C1 segment of cervical spinal cord (tissue), 14 donors: ENCODE results near the gene AGAP1.

Source experiments
- DNase-seq, 14 donors: peaks; one replicate each; lab custom pipeline; 2025; lab: John Stamatoyannopoulos, UW

AGAP1 gene

DNA sequence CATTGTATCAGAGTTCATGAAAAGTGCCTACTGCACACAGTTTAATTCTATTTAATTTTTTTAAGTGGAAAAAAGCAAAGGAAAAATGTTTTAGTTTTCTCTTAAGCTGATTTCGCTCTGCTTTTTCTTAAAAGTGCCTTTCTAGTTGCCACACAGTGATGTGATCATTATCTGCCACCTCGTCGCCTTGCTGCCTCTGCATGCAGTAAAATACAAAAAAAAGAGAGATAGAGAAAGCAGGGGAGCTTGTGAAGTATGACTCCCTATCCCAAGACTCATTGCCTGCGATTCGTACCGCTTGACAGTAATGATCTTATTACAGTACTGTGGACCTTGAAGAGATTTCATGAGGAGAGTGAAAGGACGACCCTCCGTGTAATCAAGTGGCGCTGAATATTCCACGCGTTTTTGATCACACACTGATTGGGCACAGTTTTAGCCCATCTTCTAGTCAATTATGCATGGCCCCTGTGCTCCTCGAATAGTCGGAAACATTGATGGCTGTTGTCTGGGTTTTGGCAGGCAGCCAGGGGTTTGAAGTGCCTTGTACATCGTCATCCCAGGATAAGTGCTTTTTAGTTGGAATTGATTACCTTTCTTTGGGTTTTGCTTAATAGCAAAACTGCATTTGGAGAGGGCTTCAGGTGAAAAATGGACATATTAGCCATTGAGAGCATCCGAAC is 486.1 kb downstream of the AGAP1 start:
- peak in 2 of 14 donors; percentile 7 to 21 for DNase-seq

DNA sequence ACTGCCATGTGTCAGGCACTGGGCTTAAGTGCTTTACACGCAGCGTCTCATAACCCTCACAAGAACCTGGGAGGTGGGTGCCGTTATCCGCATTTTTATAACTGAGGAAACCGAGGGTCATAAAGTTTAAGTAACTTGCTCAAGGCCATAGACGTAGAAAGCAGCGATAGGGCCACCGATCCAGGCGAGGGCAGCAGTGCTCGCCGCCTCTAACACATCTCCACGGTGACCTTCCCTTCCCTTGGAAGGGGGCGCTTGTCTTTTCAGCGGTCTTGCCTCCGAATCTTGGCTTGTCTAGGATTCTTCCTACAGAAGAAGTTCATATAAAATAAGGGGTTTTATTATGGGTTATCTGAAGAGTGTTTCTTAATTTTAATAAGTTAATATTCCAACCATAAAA is 487.8 kb downstream of the AGAP1 start:
- no peak for DNase-seq

DNA sequence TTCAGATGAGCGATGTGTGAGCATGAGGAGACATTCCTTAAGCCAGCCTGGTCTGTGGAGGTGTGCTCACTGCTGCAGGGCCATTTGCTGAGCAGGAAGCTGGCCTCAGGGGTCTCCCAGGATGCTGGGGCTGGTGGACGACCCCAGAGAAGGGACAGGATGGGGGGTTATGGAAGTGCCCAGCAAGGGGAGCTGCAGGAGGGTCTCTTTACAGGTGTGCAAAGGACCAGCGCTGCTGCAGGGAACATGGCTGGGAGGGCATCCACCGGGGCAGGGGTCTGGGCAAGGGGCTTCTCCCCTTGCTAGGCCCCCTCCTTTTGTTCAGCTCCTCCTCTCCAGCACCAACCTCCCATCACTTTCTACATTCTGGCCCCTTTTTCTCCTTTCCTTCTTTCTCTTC is 489.2 kb downstream of the AGAP1 start:
- DNase-seq = no peak

GRCh38 chr2:235984552-235984951 is 490.7 kb downstream of the AGAP1 start:
- DNase-seq = no peak

DNA sequence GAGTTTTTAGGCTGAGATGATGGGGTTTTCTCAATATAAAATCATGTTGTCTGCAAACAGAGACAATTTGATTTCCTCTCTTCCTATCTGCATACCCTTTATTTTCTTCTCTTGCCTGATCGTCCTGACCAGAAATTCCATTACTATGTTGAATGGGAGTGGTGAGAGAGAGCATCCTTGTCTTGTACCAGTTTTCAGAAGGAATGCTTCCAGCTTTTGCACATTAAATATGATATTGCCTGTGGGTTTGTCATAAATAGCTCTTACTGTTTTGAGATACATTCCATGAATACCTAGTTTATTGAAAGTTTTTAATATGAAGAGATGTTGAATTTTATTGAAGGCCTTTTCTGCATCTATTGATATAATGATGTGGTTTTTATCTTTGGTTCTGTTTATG is 492.5 kb downstream of the AGAP1 start:
- no peak for DNase-seq

GRCh38 chr2:235988271-235989015 is 494.6 kb downstream of the AGAP1 start:
- no peak for DNase-seq

DNA sequence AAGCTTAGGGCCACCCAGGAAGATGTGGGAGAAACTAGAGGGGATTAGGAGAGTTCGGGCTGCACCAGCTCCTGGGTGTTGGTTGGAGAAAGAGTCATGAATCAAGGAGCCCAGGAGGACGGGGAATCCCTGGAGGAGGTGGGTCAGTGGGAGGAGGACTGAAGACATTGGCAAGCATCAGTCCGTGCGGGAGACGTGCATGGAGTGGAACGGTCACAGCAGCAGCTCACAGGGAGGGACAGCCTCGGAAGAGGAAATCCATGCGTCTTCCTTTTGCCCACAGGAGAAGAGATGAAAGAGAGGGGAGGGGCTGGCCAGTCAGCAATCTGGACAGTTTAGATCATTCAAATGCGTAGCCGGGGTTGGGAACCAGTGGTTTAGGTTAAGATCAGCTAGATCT is 495.7 kb downstream of the AGAP1 start:
- DNase-seq = no peak

- DNase-seq = no peak
Observed at GRCh38 chr2:235990344-235990743, 496.5 kb downstream of the AGAP1 start.

DNA sequence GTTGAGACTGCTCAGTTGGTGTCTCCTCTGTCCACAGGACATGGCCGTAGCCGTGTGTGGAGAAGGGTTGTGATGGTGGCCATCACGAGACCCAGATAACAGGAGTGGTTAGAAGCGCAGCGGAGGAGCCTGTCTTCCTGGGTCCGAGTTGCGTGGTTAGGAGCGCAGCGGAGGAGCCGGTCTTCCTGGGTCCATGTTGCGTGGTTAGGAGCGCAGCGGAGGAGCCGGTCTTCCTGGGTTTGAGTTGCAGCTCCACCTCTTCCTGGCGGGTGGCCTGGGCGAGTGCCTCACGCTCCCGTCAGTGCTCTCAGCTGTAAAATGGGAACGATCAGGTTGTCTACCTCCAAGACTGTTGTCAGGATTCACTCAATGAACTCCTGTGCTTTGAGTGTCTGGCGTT is 498.2 kb downstream of the AGAP1 start:
- no peak for DNase-seq

DNA sequence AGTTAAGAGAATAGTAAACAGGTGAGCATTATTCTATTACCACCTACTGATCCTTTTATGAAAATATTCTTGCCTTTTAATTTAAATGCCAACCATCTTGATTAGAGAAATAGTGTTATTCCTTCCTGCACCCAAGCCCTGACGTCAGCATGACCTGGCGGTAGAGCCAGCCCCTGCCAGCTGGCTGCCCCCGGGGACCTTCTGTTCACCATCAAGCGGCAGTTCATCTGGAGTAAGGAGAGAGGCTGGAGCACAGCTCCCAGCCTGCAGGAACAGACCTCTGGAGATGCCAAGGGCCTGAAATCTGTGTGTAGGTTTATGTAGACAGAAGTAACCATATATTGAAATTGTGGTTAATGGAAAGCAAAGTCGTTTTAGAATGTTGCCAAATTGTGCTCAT is 502.6 kb downstream of the AGAP1 start:
- no peak for DNase-seq

- DNase-seq = no peak
Observed at GRCh38 chr2:235999011-235999410, 505.2 kb downstream of the AGAP1 start.

DNA sequence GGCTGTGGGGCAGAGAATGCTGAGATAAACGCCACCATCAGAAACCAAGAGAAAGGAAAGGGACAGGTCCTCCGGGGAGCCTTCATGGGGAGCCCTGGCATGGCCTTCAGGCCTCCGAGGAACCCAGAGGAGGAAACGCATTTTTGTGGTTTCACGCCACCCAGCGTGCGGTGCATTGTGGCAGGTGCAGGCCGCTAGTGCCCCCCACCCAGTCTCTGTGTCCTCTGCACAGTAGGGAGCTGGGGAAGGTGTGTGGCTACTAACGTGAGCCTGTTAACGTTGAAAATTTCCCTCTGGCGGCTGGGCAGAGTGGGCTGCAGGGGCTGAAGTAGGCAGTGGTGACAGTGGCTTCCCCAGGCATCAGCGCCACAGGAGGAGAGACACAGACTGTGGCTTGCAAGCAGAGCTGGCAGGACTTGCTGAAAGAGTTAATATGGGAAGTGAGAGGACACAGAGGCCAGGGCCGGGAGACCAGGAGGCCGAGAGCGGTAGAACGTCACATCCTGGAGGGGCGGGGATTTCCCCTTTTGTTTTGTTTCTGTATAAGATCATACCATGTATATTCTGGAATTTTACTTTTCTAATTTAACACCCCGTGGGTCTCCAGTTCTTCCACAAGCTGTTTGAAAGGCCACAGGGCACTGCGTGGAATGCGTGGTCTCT is 507.5 kb downstream of the AGAP1 start:
- no peak for DNase-seq

GRCh38 chr2:236001854-236002253 is 508.0 kb downstream of the AGAP1 start:
- DNase-seq = peak in 1 of 14 donors; percentile 11

GRCh38 chr2:236008006-236008405 is 514.2 kb downstream of the AGAP1 start:
- peak in 1 of 14 donors; percentile 16 for DNase-seq

DNA sequence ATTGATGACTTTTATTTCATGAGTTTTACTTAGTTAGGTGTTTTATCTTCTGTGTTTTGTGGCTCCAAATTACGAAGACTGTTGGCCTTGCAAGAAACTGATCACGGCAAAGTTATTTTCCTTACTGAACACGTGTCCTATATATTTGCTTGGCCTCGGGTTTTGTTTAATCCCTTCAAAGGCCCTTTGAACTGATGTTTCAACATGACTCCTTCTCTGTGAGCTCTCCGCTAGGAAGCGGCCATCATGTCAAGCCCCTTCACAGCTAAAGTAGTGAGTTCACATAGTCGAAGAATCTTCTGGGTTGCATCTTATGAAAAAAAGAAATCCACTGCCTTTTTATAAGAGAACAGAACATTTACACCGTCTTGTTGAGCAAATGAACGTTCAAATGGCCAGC is 515.0 kb downstream of the AGAP1 start:
- no peak for DNase-seq

DNA sequence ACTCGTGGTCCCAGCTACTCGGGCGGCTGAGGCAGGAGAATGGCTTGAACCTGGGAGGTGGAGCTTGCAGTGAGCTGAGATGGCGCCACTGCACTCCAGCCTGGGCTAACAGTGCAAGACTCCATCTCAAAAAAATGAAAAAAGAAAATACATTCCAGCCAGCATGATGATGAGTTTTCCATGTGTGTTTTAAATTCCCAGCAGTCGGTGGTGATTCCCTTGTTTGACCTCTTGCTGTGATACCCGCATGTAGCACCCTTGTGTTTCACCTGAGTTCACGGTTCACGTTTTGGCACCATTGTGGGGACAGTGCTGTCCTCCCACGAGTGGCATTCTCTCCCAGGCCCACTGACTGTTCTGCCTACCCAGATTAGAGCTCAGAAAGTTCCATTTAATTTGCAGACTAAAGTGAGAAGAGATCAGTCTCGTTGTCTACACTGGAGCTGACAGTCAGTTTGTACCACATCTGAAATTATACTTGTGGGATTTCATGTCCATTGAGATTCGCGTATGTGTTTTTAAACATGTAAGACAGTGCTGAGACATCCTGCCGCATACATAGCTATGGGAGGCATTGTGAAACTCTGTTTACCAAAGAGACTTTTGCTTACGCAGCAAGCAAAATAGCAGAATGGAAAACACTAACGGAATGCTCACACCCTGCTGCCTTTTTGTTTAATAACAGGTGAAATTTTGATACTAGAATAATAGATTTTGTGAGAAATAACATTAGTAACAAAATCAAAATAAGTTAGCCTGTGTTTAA is 517.3 kb downstream of the AGAP1 start:
- no peak for DNase-seq

GRCh38 chr2:236012155-236012554 is 518.3 kb downstream of the AGAP1 start:
- DNase-seq = no peak

DNA sequence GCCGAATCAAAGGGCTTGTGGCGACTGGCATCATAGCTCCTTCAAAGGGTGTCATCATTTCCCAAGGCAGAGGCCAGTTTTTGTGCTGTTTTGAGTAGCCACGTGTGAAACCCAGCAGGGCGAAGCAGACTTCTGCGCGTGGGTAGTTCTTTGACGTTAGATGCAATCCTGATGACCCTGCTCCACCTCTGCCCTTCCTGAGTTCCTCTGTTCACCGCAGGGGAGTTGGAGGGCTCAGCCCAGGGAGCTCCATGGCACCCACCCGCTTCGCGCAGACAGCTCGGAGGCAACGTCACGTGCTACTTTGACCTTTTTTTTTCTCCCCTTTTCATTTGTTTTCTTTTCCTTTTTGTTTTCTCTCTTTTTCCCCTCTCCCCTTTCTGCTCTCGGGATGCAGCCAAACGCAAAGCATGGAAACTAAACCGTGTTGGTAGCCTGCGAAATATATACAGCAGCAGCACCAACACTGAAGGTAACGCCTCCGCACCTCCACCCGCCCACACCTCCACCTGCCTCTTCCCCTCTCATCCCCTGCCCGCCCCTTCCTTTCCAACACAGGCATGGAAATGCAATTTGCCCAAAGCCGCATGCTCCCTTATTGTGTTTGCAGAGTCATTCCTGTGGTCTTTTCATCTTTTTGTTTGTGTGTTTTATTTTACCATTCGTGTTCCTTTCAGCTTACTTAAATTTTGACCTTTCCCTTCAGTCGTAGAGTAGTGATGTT is 520.7 kb downstream of the AGAP1 start:
- no peak for DNase-seq

DNA sequence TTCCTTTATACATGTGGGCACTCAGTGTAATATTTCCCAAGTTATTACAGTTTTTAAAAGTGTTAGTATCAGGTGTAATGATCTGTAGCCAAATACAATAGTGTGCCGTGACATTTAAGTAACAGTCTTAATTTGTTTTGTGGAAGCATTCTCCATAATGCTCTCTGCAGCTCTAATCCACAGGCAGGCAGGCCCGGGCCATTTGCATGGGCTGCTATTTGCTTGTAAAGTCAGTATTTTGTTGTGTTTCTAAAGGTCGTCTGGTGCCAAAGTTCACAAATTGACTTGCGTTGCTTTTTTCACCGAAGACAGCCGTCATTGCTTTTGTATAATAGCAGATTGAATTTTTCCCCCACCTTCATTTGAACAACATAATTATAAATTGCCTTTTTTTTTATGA is 521.3 kb downstream of the AGAP1 start:
- DNase-seq = no peak

- DNase-seq = no peak
Observed at GRCh38 chr2:236016496-236016895, 522.7 kb downstream of the AGAP1 start.

GRCh38 chr2:236017446-236017845 is 523.6 kb downstream of the AGAP1 start:
- DNase-seq = no peak
